ENCODE data around the gene AMFR. TPM values are rescaled to one million over a fixed set of nuclear protein-coding genes. Genes with fewer than 3 reads are reported as not detected.

AMFR gene
- total and polyA plus RNA-seq, 10 of the 15 experiments (the other 5 are each of a cell fraction or from before 2014, with no cell fraction given), result 8.2 to 67.6 (median 28.1) TPM

DNA sequence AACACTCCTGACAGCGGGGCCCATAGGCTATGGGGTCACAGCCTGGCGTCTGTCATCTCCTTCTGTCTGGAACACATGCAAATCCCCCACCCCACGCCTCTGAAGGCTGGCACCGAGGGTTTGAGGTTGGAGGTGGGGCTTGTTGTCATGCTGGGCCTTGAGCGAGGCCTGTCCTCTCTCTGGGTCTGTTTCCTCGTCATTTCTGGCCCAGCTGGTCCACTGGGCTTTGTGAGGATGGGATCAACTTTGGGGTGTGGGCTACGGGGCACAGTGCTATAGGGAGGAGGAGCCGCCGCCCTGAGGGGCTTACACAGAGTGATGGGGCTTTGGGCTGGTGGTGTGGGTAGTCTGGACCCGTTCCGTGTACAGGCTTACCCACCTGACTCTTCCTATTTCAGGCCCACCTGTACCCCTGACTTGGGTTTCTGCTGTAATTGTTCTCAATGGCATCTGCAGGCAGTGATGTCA, 87.5 kb downstream of the AMFR start:
- H3K4me3 ChIP-seq, result no peak overlapping the region
- no peak overlapping the region for H3K27ac ChIP-seq (ENCODE audit: control insufficient read depth, insufficient read depth)
- intact Hi-C loops (cut with micrococcal nuclease; ENCODE audit: unreplicated experiment) (no loop called here), in situ Hi-C loops (cut with MboI) (no loop called here)
- no peak overlapping the region for H3K4me2 ChIP-seq (ENCODE audit: control insufficient read depth, insufficient read depth)
- no peaks in the 10 kb centered on the region for H3K36me3 ChIP-seq (ENCODE audit: control insufficient read depth in 2 of 2, insufficient read depth in 2 of 2, low read length in 1 of 2)
- ChIA-PET POLR2A (no interaction called here), RAD21 (ENCODE audit: unreplicated experiment) (no interaction called here), CTCF (interaction anchor here (0.7 to 0.9 kb wide), 2 partner anchors 12 to 19 kb away, joined by 3 read pairs; no protein-coding TSS in a partner anchor), SMC1A (ENCODE audit: uncharacterized antibody, unreplicated experiment) (no interaction called here)
- H3K27me3 ChIP-seq (replicated peaks in 1 of 2; ENCODE audit: control insufficient read depth in 2 of 2, insufficient read depth in 2 of 2, low read length in 1 of 2), result no peaks in the 10 kb centered on the region; a peak in 1 of 4 replicates
- FAIRE-seq (no peak), DNase-seq (ENCODE audit: low read depth, low spot score) (no peak), ATAC-seq (no peak)
- no peaks in the 10 kb centered on the region for H4K20me1 ChIP-seq (ENCODE audit: control insufficient read depth, insufficient read depth)
- no peak overlapping the region for H2AFZ ChIP-seq (ENCODE audit: control insufficient read depth, low read depth, low read length)
- TF ChIP-seq, protein P1, sequence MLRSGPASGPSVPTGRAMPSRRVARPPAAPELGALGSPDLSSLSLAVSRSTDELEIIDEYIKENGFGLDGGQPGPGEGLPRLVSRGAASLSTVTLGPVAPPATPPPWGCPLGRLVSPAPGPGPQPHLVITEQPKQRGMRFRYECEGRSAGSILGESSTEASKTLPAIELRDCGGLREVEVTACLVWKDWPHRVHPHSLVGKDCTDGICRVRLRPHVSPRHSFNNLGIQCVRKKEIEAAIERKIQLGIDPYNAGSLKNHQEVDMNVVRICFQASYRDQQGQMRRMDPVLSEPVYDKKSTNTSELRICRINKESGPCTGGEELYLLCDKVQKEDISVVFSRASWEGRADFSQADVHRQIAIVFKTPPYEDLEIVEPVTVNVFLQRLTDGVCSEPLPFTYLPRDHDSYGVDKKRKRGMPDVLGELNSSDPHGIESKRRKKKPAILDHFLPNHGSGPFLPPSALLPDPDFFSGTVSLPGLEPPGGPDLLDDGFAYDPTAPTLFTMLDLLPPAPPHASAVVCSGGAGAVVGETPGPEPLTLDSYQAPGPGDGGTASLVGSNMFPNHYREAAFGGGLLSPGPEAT (IDR thresholded peaks at IDR 0.05; ENCODE audit: low read depth), result no peak
- TF ChIP-seq TBL1XR1 (IDR thresholded peaks at IDR 0.05; ENCODE audit: low read depth, low read length) (no peak), STAT1 (conservative IDR thresholded peaks at IDR 0.05) (no peak)
- TF ChIP-seq, protein P2, sequence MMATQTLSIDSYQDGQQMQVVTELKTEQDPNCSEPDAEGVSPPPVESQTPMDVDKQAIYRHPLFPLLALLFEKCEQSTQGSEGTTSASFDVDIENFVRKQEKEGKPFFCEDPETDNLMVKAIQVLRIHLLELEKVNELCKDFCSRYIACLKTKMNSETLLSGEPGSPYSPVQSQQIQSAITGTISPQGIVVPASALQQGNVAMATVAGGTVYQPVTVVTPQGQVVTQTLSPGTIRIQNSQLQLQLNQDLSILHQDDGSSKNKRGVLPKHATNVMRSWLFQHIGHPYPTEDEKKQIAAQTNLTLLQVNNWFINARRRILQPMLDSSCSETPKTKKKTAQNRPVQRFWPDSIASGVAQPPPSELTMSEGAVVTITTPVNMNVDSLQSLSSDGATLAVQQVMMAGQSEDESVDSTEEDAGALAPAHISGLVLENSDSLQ (IDR thresholded peaks at IDR 0.05), result no peak
- 23% methylated on average over 10 of the region's 11 CpGs for WGBS (ENCODE audit: insufficient coverage, insufficient replicate concordance, low lambda C conversion rate, missing lambda C conversion rate)
- BruUV-seq (replicated peaks), result no TSS peak
- no peaks in the 10 kb centered on the region for H3K79me2 ChIP-seq (ENCODE audit: control insufficient read depth, insufficient read depth, low read length)
- H3K9ac ChIP-seq (ENCODE audit: control insufficient read depth, insufficient read depth, low read length), result no peak overlapping the region
- no peaks in the 10 kb centered on the region for H3K4me1 ChIP-seq (ENCODE audit: control insufficient read depth, insufficient read depth, low read length)
- H3K9me3 ChIP-seq (replicated peaks; ENCODE audit: control insufficient read depth, insufficient read depth, low read length), result no peaks in the 10 kb centered on the region

Measured in GM12878 (cell line).